GM12892 (cell line): ENCODE results near the gene PTX4. TPM values are rescaled to one million over a fixed set of nuclear protein-coding genes. Genes with fewer than 3 reads are reported as not detected.

Experiments used
- DNase-seq: peaks from one replicate; pipeline ENCODE4 v3.0.0; 2011; ENCODE audit not compliant: insufficient read length
- FAIRE-seq: peaks from 2 replicates; lab custom pipeline; 2011; peaks lifted over from hg19 to GRCh38; lab: Jason Lieb, UNC
- POLR2A ChIP-seq: IDR thresholded peaks from 2 replicates; pipeline ENCODE4 v1.6.1; 2011; ENCODE audit warnings: low read depth, low read length, control low read depth
- POLR2AphosphoS5 ChIP-seq: IDR thresholded peaks from 2 replicates; pipeline ENCODE4 v1.6.1; 2011; ENCODE audit warnings: low read depth, low read length, control low read depth
- TAF1 ChIP-seq: IDR thresholded peaks from 2 replicates; pipeline ENCODE4 v1.6.1; 2011; ENCODE audit warnings: low read depth, mild to moderate bottlenecking, control low read depth, low read length, borderline replicate concordance
- polyA plus RNA-seq: library from polyadenylated mRNA; unstranded; fragments of >200 nt; gene quantifications from one replicate; pipeline ENCODE4 v1.2.1, GENCODE V29; 2012; ENCODE audit warnings: missing spikeins, inconsistent platforms; ENCODE audit not compliant: missing spikeins

The PTX4 gene, protein sequence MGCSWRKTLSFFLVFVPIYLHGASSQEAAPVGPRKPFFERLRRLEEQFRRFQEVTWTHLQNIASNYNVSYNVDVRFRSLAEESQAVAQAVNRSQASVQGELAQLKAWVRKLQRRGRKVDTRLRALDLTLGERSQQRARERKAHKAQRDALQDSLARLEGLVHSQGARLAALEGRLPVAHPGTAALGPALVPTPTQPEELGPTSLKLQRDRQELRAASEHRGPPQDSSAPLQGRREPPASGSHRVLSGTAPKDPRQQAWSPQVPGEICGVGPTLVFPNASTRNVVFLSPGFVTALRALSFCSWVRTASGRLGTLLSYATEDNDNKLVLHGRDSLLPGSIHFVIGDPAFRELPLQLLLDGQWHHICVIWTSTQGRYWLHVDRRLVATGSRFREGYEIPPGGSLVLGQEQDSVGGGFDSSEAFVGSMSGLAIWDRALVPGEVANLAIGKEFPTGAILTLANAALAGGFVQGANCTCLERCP
- not detected for polyA plus RNA-seq

GRCh38 chr16:1488619-1489018 is at the start of gene PTX4:
Gene PTX4 (minus strand): TSS chr16:1488944. CDS start chr16:1488909, 35 bp downstream.
- TF ChIP-seq TAF1 (no peak), POLR2AphosphoS5 (no peak), POLR2A (no peak)
- DNase-seq (no peak), FAIRE-seq (no peak)

GRCh38 chr16:1537763-1538289 is 49.1 kb upstream of the PTX4 start:
- TF ChIP-seq POLR2AphosphoS5 (no peak), TAF1 (no peak), POLR2A (no peak)
- DNase-seq (no peak), FAIRE-seq (no peak)

DNA sequence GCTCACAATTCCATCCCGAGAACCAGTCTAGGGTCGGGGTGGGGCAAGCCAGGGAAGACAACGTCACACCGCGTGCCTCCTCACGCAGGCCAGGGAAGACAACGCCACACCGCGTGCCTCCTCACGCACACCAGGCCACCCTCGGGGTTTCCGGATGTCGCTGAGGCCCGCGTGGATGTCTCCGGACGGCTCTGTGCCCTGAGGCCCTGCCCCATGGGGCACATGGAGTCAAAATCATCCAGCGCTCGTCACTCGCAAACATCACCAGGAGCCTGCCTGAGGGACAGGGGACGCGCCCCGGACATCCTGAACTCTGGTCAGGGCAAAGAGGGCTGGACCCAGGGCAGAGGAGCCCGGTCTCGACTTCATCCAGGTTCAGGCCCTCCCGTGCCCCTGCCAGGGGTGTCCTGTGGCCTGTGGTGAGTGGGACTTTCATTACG is 48.4 kb upstream of the PTX4 start:
- TF ChIP-seq POLR2AphosphoS5 = no peak
- no peak for TF ChIP-seq TAF1
- TF ChIP-seq POLR2A = no peak
- no peak for DNase-seq
- FAIRE-seq = no peak

GRCh38 chr16:1536601-1537000 is 47.9 kb upstream of the PTX4 start:
- FAIRE-seq (no peak), DNase-seq (no peak)
- TF ChIP-seq POLR2AphosphoS5 (no peak), TAF1 (no peak), POLR2A (no peak)

DNA sequence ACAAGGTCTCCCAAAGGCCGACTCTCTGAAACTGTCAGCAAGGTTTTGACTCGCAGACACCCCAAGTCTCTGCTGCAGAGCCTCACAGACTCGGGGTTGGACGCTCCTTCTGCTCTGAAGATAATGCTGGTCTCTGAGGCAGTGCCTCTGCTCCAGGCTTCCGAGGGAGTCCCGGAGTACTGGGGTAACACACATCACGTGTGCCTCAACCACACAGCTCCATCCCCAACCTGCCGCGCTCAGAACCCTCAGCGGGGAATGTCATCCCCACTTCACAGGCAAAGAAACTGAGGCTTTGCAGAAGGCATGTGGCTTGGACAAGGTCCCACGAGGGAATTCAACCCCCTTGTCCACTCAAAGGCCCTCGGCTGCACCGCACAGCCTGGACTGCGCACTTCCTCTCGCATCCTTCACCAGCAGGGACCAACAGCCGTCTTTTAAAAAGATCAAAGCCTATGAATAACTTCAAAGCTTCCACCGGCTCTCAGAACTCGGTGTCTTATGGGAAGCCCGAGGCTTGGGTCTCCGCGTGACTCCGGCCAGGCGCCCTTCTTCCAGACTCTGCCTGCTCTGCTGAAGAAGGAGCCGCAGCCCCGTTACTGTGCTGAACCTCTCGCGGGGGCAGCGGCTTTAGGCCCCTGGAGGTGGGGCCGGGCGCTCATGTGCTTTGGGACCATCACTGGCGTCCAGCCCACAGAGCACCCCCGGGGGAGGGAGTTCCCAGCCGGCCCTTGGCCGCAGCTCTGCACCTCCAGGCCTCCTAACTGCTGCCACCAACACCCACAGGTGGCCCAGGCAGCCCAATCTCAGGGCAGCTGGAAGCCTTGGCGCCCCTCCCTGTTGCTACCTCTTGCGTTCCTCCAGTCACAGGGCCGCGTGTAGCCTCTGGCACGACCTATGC is 46.9 kb upstream of the PTX4 start:
- FAIRE-seq (no peak), DNase-seq (no peak)
- no peak for TF ChIP-seq POLR2A
- no peak for TF ChIP-seq TAF1
- TF ChIP-seq POLR2AphosphoS5 = no peak

- no peak for DNase-seq
- no peak for FAIRE-seq
- TF ChIP-seq POLR2A = no peak
- TF ChIP-seq TAF1 = no peak
- TF ChIP-seq POLR2AphosphoS5 = no peak
Observed at GRCh38 chr16:1534021-1535020, 45.6 kb upstream of the PTX4 start.

DNA sequence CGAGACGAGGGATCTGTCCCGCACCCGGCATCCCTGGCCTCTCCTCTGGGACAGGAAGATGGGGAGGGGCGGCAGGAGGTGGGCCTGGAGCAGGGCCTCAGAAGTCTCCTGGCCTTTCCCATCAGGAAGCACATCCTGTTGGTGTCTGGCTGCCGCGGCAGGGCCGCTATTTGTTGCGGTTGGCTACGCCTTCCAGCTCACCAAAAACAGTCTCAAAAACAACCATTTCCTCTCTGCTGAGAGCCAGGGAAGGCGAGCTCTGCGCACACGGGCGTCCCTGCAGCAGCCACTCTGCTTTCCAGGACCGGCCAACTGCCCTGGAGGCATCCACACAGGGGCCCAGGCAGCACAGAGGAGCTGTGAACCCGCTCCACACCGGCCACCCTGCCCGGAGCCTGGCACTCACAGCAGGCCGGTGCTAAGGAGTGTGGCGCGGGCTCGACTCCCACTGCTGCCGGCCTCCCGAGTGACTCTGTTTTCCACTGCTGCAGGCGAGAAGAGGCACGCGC is 44.8 kb upstream of the PTX4 start, which contains the start of gene TMEM204:
Gene TMEM204 (plus strand): TSS at position 224 of the 509 bp plus-strand sequence. CDS start 610 bp downstream, outside the sequence.
- FAIRE-seq = no peak
- no peak for DNase-seq
- no peak for TF ChIP-seq POLR2AphosphoS5
- no peak for TF ChIP-seq POLR2A
- no peak for TF ChIP-seq TAF1

GRCh38 chr16:1532771-1533170 is 44.0 kb upstream of the PTX4 start:
- TF ChIP-seq TAF1 (no peak), POLR2A (no peak), POLR2AphosphoS5 (no peak)
- no peak for DNase-seq
- FAIRE-seq = no peak

GRCh38 chr16:1532081-1532760 is 43.5 kb upstream of the PTX4 start:
- TF ChIP-seq TAF1 (no peak), POLR2A (no peak), POLR2AphosphoS5 (no peak)
- DNase-seq (no peak), FAIRE-seq (no peak)

DNA sequence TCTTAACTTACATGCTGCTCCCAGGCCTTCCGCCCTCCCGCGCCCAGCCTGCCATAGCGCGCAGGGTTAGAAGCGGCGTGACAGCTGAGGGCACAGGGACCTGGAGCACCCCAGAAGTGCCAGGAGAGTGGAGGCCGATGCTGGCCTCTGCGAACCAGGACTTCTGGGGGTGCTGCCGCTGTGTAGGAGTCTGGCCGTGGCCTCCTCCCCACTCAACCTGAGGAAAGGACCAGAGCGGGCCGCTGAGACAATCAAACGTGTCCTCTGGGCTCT is 42.8 kb upstream of the PTX4 start:
- FAIRE-seq (no peak), DNase-seq (no peak)
- TF ChIP-seq TAF1 (no peak), POLR2AphosphoS5 (no peak), POLR2A (no peak)
